Neural crest cell (in vitro differentiated cells): ENCODE results near the gene EXOSC2. TPM values are rescaled to one million over a fixed set of nuclear protein-coding genes. Genes with fewer than 3 reads are reported as not detected.
A peak's percentile ranks its signal among the peaks of the same experiment; 100 is the strongest.

Experiments used
- DNase-seq: peaks from one replicate; pipeline ENCODE4 v3.0.0; 2021; ENCODE audit warnings: low read depth, mixed read lengths, low spot score
- H3K27ac Mint-ChIP-seq: one replicate; pipeline ENCODE4 v1.8.0; 2021; ENCODE audit warnings: mild to moderate bottlenecking, mixed read lengths; ENCODE audit not compliant: unreplicated experiment
- H3K27me3 Mint-ChIP-seq: 2 replicates; pipeline ENCODE4 v1.8.0; 2021; ENCODE audit warnings: low read depth, mild to moderate bottlenecking, mixed read lengths
- H3K36me3 Mint-ChIP-seq: 2 replicates; pipeline ENCODE4 v1.8.0; 2021; ENCODE audit warnings: low read depth, mild to moderate bottlenecking, mixed read lengths
- H3K4me1 Mint-ChIP-seq: 2 replicates; pipeline ENCODE4 v1.8.0; 2021; ENCODE audit warnings: mixed read lengths
- H3K4me3 Mint-ChIP-seq: one replicate; pipeline ENCODE4 v1.8.0; 2021; ENCODE audit warnings: mild to moderate bottlenecking, mixed read lengths
- H3K9me3 Mint-ChIP-seq: 2 replicates; pipeline ENCODE4 v1.8.0; 2021; ENCODE audit warnings: mixed read lengths
- total RNA-seq: library from RNA; stranded (reverse); gene quantifications from 2 replicates; pipeline ENCODE4 v1.2.1, GENCODE V29; 2021
- TF ChIP-seq, protein P1 (sequence below): fragments of 200-600 bp; sonication (generic); conservative IDR thresholded peaks from 2 replicates; pipeline ENCODE4 v1.5.0; 2021; ENCODE audit warnings: antibody characterized with exemption, mild to moderate bottlenecking

EXOSC2 gene
- total RNA-seq, 1 donor from 2014 or later = 103 TPM

DNA sequence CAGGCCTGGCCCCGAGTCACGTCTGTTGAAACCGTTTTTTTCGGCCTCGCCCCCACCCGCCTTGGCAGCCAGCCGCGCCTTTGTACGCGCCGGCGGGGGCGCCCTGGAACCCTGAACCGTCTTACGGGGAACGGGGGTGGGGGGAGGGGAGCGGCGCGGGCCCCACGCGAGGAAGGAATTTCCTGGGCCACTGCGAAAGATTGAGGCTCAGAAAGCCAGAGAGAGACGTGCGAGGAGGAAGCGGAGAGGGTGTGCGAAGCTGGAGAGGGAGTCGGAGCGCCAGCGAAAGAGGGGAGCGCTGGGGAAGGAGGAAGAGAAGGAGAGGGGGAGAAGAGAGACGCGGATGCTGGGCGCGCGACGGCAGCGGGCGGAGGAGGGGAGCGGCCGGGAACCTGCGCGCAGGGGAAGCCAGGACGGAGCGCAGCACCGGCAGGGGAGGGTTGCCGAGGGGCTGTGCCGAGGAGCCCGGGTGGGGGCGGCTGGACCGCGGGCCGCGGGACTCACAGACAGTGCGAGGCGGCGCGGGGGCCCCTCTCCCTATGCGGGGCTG lies 33.8 kb upstream of the EXOSC2 start:
- TF ChIP-seq, protein P1, sequence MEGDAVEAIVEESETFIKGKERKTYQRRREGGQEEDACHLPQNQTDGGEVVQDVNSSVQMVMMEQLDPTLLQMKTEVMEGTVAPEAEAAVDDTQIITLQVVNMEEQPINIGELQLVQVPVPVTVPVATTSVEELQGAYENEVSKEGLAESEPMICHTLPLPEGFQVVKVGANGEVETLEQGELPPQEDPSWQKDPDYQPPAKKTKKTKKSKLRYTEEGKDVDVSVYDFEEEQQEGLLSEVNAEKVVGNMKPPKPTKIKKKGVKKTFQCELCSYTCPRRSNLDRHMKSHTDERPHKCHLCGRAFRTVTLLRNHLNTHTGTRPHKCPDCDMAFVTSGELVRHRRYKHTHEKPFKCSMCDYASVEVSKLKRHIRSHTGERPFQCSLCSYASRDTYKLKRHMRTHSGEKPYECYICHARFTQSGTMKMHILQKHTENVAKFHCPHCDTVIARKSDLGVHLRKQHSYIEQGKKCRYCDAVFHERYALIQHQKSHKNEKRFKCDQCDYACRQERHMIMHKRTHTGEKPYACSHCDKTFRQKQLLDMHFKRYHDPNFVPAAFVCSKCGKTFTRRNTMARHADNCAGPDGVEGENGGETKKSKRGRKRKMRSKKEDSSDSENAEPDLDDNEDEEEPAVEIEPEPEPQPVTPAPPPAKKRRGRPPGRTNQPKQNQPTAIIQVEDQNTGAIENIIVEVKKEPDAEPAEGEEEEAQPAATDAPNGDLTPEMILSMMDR = no peak
- Mint-ChIP-seq H3K27ac (no peak overlapping the region), H3K4me3 (peak overlapping the region; percentile 67), H3K4me1 (peaks cover 14% of the 10 kb centered on the region), H3K36me3 (peaks cover 3% of the 10 kb centered on the region), H3K27me3 (peaks cover 93% of the 10 kb centered on the region), H3K9me3 (no peaks in the 10 kb centered on the region)
- DNase-seq = no peak

DNA sequence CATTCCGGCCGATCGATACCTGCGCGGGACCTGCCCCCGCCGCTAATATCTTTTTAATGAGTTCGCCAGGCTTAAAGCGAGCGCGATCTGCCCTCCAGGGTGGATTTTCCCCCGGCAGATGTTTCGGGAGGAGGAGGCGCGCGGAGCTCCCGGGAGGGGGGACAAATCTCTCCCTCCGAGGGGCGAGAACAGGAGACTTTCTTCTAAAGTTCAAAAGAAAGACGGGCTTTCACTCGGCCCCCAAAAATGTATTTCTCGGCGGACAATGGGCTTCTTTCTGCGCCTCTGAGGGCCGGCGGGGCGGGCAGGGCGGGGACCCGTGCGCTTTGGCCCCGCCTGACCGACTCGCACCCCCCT lies 33.3 kb upstream of the EXOSC2 start:
- peak overlapping the region; percentile 86 for H3K4me3 Mint-ChIP-seq

GRCh38 chr9:130660683-130661450 lies 32.7 kb upstream of the EXOSC2 start:
- H3K9me3 Mint-ChIP-seq = no peaks in the 10 kb centered on the region
- peaks cover 3% of the 10 kb centered on the region for H3K36me3 Mint-ChIP-seq
- peak overlapping the region; percentile 67 for H3K4me3 Mint-ChIP-seq
- peaks cover 20% of the 10 kb centered on the region for H3K4me1 Mint-ChIP-seq
- H3K27me3 Mint-ChIP-seq = peaks cover 94% of the 10 kb centered on the region
- TF ChIP-seq, protein P1 = no peak
- no peak overlapping the region for H3K27ac Mint-ChIP-seq
- peak; percentile 64 for DNase-seq

More for the DNA sequence above, 33.3 kb upstream of the EXOSC2 start:
- peaks cover 94% of the 10 kb centered on the region for H3K27me3 Mint-ChIP-seq
- TF ChIP-seq, protein P1 = no peak
- H3K4me1 Mint-ChIP-seq = peaks cover 16% of the 10 kb centered on the region
- no peak overlapping the region for H3K27ac Mint-ChIP-seq
- H3K36me3 Mint-ChIP-seq = peaks cover 3% of the 10 kb centered on the region
- DNase-seq = no peak
- no peaks in the 10 kb centered on the region for H3K9me3 Mint-ChIP-seq

- Mint-ChIP-seq H3K36me3 (peaks cover 3% of the 10 kb centered on the region), H3K4me1 (peaks cover 24% of the 10 kb centered on the region), H3K27ac (no peak overlapping the region), H3K9me3 (no peaks in the 10 kb centered on the region), H3K27me3 (peaks cover 94% of the 10 kb centered on the region), H3K4me3 (peak overlapping the region; percentile 67)
- DNase-seq = no peak
- TF ChIP-seq, protein P1 = no peak
These were observed 32.0 kb upstream of the EXOSC2 start for GRCh38 chr9:130661451-130662098.

DNA sequence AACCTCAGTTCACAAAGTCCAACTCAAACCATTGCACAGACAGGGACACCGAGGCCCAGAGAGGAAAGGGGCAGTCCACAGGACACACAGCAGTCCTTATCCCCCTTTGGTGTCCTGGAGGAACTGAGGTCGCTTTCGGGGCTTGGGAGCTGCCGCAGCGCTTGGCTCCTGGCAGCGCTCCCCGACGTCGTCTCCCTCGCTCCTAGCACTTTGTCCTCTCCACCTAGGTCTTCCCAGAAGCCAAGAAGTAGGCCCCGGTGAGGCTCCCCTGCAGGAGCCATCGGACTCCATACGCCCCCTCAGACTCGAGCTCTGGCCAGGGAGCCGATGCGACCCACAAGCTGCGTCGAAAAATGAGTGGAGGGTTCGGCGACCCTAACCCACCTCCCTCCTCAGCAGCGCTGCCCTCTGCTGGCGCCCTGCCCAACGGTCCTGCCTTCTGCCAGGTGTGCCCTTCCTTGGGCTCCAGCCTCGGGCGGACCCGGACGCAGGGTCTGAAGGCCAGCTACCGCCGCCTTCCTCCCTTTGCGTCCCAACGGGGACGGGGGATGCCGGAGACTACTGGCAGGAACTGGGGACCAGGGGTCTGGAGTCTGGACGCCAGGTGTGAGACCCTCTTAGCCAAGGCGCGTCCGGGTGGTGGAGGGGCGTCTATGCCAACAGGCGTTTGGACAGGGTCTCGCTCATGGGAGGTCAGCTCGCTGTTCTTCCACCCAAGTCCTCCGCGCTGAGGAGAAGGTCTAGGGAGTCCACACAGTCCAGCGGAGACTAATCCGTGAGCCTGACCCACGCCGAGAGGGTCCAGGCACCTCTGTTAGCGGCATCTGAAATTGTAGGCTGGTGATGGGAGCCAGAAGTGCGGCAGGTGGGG lies 31.2 kb upstream of the EXOSC2 start:
- TF ChIP-seq, protein P1 = no peak
- DNase-seq = no peak
- Mint-ChIP-seq H3K27ac (no peak overlapping the region), H3K27me3 (peaks cover 94% of the 10 kb centered on the region), H3K36me3 (peaks cover 3% of the 10 kb centered on the region), H3K4me3 (peak overlapping the region; percentile 67), H3K9me3 (no peaks in the 10 kb centered on the region), H3K4me1 (peaks cover 24% of the 10 kb centered on the region)
